A673 (cell line): ENCODE results near the gene TMEM266. TPM values are rescaled to one million over a fixed set of nuclear protein-coding genes. Genes with fewer than 3 reads are reported as not detected.

Experiments used
- BruUV-seq: library from RNA; stranded (reverse); fragments of 400-500 nt; replicated peaks from 2 replicates; lab custom pipeline; 2021; lab: Mats Ljungman, UMichigan
- CTCF ChIA-PET: fragments of 300-600 bp; sonication (Branson Sonifier 250); formaldehyde crosslinking; loops from one replicate; lab custom pipeline; 2022; ENCODE audit warnings: antibody characterized with exemption; lab: Charles Lee
- POLR2A ChIA-PET: fragments of 300-600 bp; sonication (Branson Sonifier 250); formaldehyde crosslinking; loops from one replicate; lab custom pipeline; 2022; ENCODE audit warnings: antibody characterized with exemption; ENCODE audit not compliant: low non-redundant PET; lab: Charles Lee
- DNase-seq: peaks from one replicate; pipeline ENCODE4 v3.0.0-alpha.2; 2015; ENCODE audit warnings: low spot score
- H3K27ac ChIP-seq: fragments of 200-600 bp; sonication (generic); 2 replicates; pipeline ENCODE4 v1.5.1; 2016; ENCODE audit warnings: mixed run types, low read depth, mild to moderate bottlenecking, mixed read lengths, antibody characterized with exemption, low read length; ENCODE audit not compliant: poor library complexity, severe bottlenecking
- H3K27me3 ChIP-seq: fragments of 200-600 bp; sonication (generic); replicated peaks from 2 replicates; pipeline ENCODE4 v1.6.1; 2017; ENCODE audit warnings: mixed run types, low read depth, mild to moderate bottlenecking, mixed read lengths, antibody characterized with exemption, low read length; ENCODE audit not compliant: insufficient read depth, poor library complexity
- H3K36me3 ChIP-seq: fragments of 200-600 bp; sonication (generic); 2 replicates; pipeline ENCODE4 v1.6.1; 2016; ENCODE audit warnings: mixed run types, mild to moderate bottlenecking, mixed read lengths, antibody characterized with exemption, low read length; ENCODE audit not compliant: insufficient read depth, poor library complexity, severe bottlenecking
- H3K4me1 ChIP-seq: fragments of 200-600 bp; sonication (generic); 2 replicates; pipeline ENCODE4 v1.6.1; 2017; ENCODE audit warnings: mixed run types, mild to moderate bottlenecking, mixed read lengths, antibody characterized with exemption, low read length; ENCODE audit not compliant: insufficient read depth, poor library complexity, severe bottlenecking
- H3K4me3 ChIP-seq: fragments of 200-600 bp; sonication (generic); 2 replicates; pipeline ENCODE4 v1.5.1; 2016; ENCODE audit warnings: low read depth, mixed run types, mild to moderate bottlenecking, mixed read lengths, low read length; ENCODE audit not compliant: poor library complexity, severe bottlenecking
- H3K9me3 ChIP-seq: fragments of 200-600 bp; sonication (generic); 2 replicates; pipeline ENCODE4 v1.6.1; 2016; ENCODE audit warnings: mixed run types, low read depth, mild to moderate bottlenecking, mixed read lengths, antibody characterized with exemption, low read length; ENCODE audit not compliant: poor library complexity, severe bottlenecking
- CTCF ChIP-seq: fragments of 300-800, 200-600 bp; sonication (generic); conservative IDR thresholded peaks from 2 replicates; pipeline ENCODE4 v1.5.1; 2017; ENCODE audit warnings: low read depth, mild to moderate bottlenecking, antibody characterized with exemption, low read length, moderate library complexity, mixed read lengths
- EZH2 ChIP-seq: fragments of 200-600 bp; sonication (generic); IDR thresholded peaks from 2 replicates; pipeline ENCODE4 v1.6.1; 2017; ENCODE audit warnings: borderline replicate concordance, low read depth, mild to moderate bottlenecking, mixed read lengths, antibody characterized with exemption, low read length; ENCODE audit not compliant: poor library complexity, severe bottlenecking
- intact Hi-C: fragments of 100-400 bp; cut with micrococcal nuclease; formaldehyde crosslinking; loops from one replicate; pipeline ENCODE4 v1.10.0; 2022; ENCODE audit not compliant: unreplicated experiment
- total RNA-seq: library from RNA; stranded (reverse); gene quantifications from 2 replicates; pipeline ENCODE4 v1.2.3, GENCODE V29; 2021

TMEM266 gene
- total RNA-seq, 1 experiment from 2014 or later: not detected

DNA sequence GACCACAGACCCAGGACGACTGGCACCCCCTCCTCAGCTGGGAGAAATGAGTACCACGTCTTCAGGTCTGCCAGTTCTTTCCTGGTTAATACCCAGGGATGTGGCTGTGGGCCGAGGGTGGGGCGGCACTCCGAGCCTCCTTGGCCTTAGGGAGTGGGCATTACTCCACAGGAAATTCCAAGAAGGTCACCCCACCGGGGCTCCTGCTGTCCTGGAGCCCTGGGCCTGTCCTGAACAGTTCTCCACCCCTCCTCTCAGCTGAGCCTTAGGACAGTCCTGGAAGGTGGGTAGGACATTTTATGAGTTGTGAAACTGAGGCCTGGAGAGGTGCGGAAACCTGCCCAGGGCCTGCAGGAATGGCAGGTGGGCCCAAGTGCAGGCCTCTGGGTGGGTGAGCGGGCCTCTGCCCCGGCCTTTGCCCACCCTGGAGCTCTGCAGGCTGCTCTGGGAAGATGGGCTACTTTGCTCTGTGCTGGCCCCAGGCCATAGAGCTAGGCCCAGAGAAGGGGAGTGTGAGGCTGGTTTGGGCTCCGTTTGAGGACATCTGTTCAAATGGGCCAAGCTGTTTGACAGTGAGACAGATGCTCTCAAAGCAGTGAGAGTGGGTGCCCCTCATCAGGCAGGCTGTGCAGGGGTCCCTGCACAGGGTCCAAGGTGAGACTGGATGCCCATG lies 103.1 kb downstream of the TMEM266 start:
- no peak for DNase-seq
- no peaks in the 10 kb centered on the region for H3K36me3 ChIP-seq
- BruUV-seq: no TSS peak
- H3K9me3 ChIP-seq: no peaks in the 10 kb centered on the region
- POLR2A ChIA-PET: no interaction called here
- no peak overlapping the region for H3K4me3 ChIP-seq
- no peaks in the 10 kb centered on the region for H3K4me1 ChIP-seq
- CTCF ChIA-PET: no interaction called here
- H3K27ac ChIP-seq: no peak overlapping the region
- TF ChIP-seq CTCF (no peak), EZH2 (no peak)
- intact Hi-C loops: no loop called here
- no peaks in the 10 kb centered on the region for H3K27me3 ChIP-seq

- no peak for TF ChIP-seq EZH2
- TF ChIP-seq CTCF: no peak
- intact Hi-C loops: no loop called here
- Histone ChIP-seq H3K4me3 (no peak overlapping the region), H3K36me3 (no peaks in the 10 kb centered on the region), H3K27ac (no peak overlapping the region), H3K9me3 (no peaks in the 10 kb centered on the region), H3K27me3 (no peaks in the 10 kb centered on the region), H3K4me1 (no peaks in the 10 kb centered on the region)
- no TSS peak for BruUV-seq
- ChIA-PET CTCF (no interaction called here), POLR2A (no interaction called here)
- no peak for DNase-seq
Measured at GRCh38 chr15:76163457-76164295, 103.9 kb downstream of the TMEM266 start.

DNA sequence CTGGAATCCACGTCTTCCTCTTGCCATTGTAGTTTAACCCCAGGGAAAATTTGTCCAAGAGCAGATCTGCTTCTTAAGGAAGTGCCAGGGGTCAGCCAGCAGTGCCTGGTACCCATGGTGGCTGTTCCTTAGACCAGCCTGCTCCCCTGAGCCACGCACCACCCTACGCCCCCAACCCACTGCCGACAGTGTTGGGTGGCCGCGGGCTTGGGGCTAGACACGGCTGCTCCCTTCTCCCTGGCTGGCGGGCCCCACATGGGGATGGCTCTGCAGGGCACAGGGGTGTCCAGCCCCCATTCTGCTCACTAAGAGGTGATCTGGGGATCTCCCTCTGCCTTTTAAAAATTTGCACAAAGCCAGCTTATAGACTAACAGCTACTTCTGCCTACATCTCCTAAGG lies 104.8 kb downstream of the TMEM266 start:
- no peak for TF ChIP-seq CTCF
- no peak for TF ChIP-seq EZH2
- Histone ChIP-seq H3K9me3 (no peaks in the 10 kb centered on the region), H3K27ac (no peak overlapping the region), H3K36me3 (no peaks in the 10 kb centered on the region), H3K27me3 (no peaks in the 10 kb centered on the region), H3K4me1 (no peaks in the 10 kb centered on the region), H3K4me3 (no peak overlapping the region)
- BruUV-seq: no TSS peak
- intact Hi-C loops: no loop called here
- ChIA-PET POLR2A (no interaction called here), CTCF (no interaction called here)
- DNase-seq: no peak
